A549 (cell line): Measurements from ENCODE around the gene TRIM10. TPM values are rescaled to one million over a fixed set of nuclear protein-coding genes. Genes with fewer than 3 reads are reported as not detected.

Experiments
- ATAC-seq, 2 experiments: fragments of 200-7000 bp in 1 of 2; fragments of >200 bp in 1 of 2; cut with Nextera tagmentation in 1 of 2; cut with Tn5 transposase in 1 of 2; 3 replicates each; pipeline versions ENCODE4 v1.8.0 to v1.9.1; 2018 to 2020; ENCODE audit warnings: mild to moderate bottlenecking in 1 of 2, moderate library complexity in 1 of 2
- CTCF ChIA-PET: fragments of 300-600 bp; sonication (Branson Sonifier 250); formaldehyde crosslinking; extraction: SDS; loops from one replicate; lab custom pipeline; 2021; ENCODE audit warnings: antibody characterized with exemption, inconsistent platforms; lab: Yijun Ruan, JAX
- POLR2A ChIA-PET: fragments of 350-600 bp; formaldehyde crosslinking; extraction: SDS; loops from one replicate; lab custom pipeline; 2021; ENCODE audit warnings: antibody characterized with exemption, inconsistent platforms; lab: Yijun Ruan, JAX
- DNase-seq, 2 experiments: peaks; one replicate each; pipeline versions ENCODE4 v3.0.0 to v3.0.0-alpha.2; 2011 to 2016; ENCODE audit warnings: low read depth in 1 of 2, low spot score in 1 of 2
- FAIRE-seq: peaks from 2 replicates; lab custom pipeline; 2011; peaks lifted over from hg19 to GRCh38; lab: Jason Lieb, UNC
- H3K27ac ChIP-seq, 2 experiments: fragments of >200 bp; sonication (Bioruptor Twin); formaldehyde crosslinking; 3 replicates each; pipeline ENCODE4 v1.5.1; 2016 to 2017
- H3K4me1 ChIP-seq: fragments of >200 bp; sonication (Bioruptor Twin); formaldehyde crosslinking; 3 replicates; pipeline ENCODE4 v1.6.1; 2016
- H3K4me2 ChIP-seq: fragments of >200 bp; sonication (Bioruptor Twin); formaldehyde crosslinking; 3 replicates; pipeline ENCODE4 v1.6.1; 2016
- H3K4me3 ChIP-seq: fragments of >200 bp; sonication (Bioruptor Twin); formaldehyde crosslinking; 3 replicates; pipeline ENCODE4 v1.5.1; 2016
- H3K9me3 ChIP-seq: fragments of >200 bp; sonication (Bioruptor Twin); formaldehyde crosslinking; 3 replicates; pipeline ENCODE4 v1.6.1; 2016
- CBX2 ChIP-seq: fragments of 200-600 bp; sonication (generic); IDR thresholded peaks from 2 replicates; pipeline ENCODE4 v1.6.1; 2016; ENCODE audit warnings: low read depth, mild to moderate bottlenecking, borderline replicate concordance
- CEBPB ChIP-seq, 2 experiments: fragments of >200 bp in 1 of 2; sonication (Bioruptor Twin) in 1 of 2; formaldehyde crosslinking in 1 of 2; IDR thresholded peaks; 2 replicates each; pipeline ENCODE4 v1.6.1; 2012 to 2016
- CHD2 ChIP-seq: fragments of 150-350 bp; IDR thresholded peaks from 2 replicates; pipeline ENCODE4 v1.6.1; 2014; ENCODE audit warnings: low read length; ENCODE audit not compliant: partially characterized antibody
- CHD4 ChIP-seq: fragments of 200-600 bp; sonication (generic); IDR thresholded peaks from 2 replicates; pipeline ENCODE4 v1.6.1; 2016; ENCODE audit warnings: antibody characterized with exemption, mild to moderate bottlenecking, borderline replicate concordance
- EHF ChIP-seq: fragments of 250-450 bp; sonication (Bioruptor Pico); IDR thresholded peaks from 2 replicates; pipeline ENCODE4 v1.5.0; 2020; ENCODE audit warnings: mild to moderate bottlenecking
- EHMT2 ChIP-seq: fragments of 200-600 bp; sonication (generic); IDR thresholded peaks from 2 replicates; pipeline ENCODE4 v1.6.1; 2016; ENCODE audit warnings: antibody characterized with exemption, low read depth, mild to moderate bottlenecking, moderate library complexity
- ESRRA ChIP-seq: fragments of 150-350 bp; IDR thresholded peaks from 2 replicates; pipeline ENCODE4 v1.6.1; 2014; ENCODE audit warnings: mild to moderate bottlenecking, low read length, borderline replicate concordance
- GATA3 ChIP-seq: IDR thresholded peaks from 2 replicates; pipeline ENCODE4 v1.6.1; 2012; ENCODE audit warnings: borderline replicate concordance
- HDAC2 ChIP-seq: fragments of 200-600 bp; sonication (generic); IDR thresholded peaks from 2 replicates; pipeline ENCODE4 v1.6.1; 2016
- JUN ChIP-seq, 2 experiments: fragments of >200 bp; sonication (Bioruptor Twin); formaldehyde crosslinking; IDR thresholded peaks; 2 replicates in 1 of 2; 3 replicates in 1 of 2; pipeline ENCODE4 v1.6.1; 2016 to 2017
- MYC ChIP-seq: IDR thresholded peaks from 2 replicates; pipeline ENCODE4 v1.6.1; 2012; ENCODE audit warnings: mild to moderate bottlenecking, inconsistent platforms, low read length, improper control_type of control experiment, borderline replicate concordance
- POLR2AphosphoS2 ChIP-seq: conservative IDR thresholded peaks from 2 replicates; pipeline ENCODE4 v1.6.1; 2012; ENCODE audit warnings: low read length, improper control_type of control experiment, inconsistent platforms
- RCOR1 ChIP-seq: fragments of 150-350 bp; IDR thresholded peaks from 2 replicates; pipeline ENCODE4 v1.6.1; 2014; ENCODE audit warnings: antibody characterized with exemption, low read length, low read depth
- RNF2 ChIP-seq: fragments of 200-600 bp; sonication (generic); IDR thresholded peaks from 2 replicates; pipeline ENCODE4 v1.6.1; 2016; ENCODE audit warnings: low read depth, mild to moderate bottlenecking, antibody characterized with exemption, moderate library complexity, borderline replicate concordance
- SREBF2 ChIP-seq: fragments of 450-650 bp; IDR thresholded peaks from 2 replicates; pipeline ENCODE4 v1.6.1; 2014; ENCODE audit warnings: mild to moderate bottlenecking, moderate library complexity
- WGBS: methylation state at CpG from one replicate; pipeline ENCODE4 v1.1.6; 2017; ENCODE audit errors: missing lambda C conversion rate; 5-methylcytosine and 5-hydroxymethylcytosine counted together
- polyA plus RNA-seq, 4 experiments: library from polyadenylated mRNA; depleted of rRNA in 3 of 4; stranded (reverse); fragments of >200 nt; fragmentation: RNase III in 1 of 4; extraction: RNeasy Plus Mini Kit Qiagen cat#74134 plus additional on column Dnase treatment in 1 of 4; gene quantifications; 2 replicates in 3 of 4; 3 replicates in 1 of 4; pipeline ENCODE4 v1.2.3, GENCODE V29; 2011 to 2017
- TF ChIP-seq, protein P1 (sequence below): IDR thresholded peaks from 2 replicates; pipeline ENCODE4 v1.6.1; 2012
- TF ChIP-seq, protein P2 (sequence below): fragments of 200-600 bp; sonication (generic); IDR thresholded peaks from 2 replicates; pipeline ENCODE4 v1.6.1; 2016; ENCODE audit warnings: antibody characterized with exemption, mild to moderate bottlenecking, moderate library complexity
- TF ChIP-seq, protein P3 (sequence below): fragments of >200 bp; sonication (Bioruptor Twin); formaldehyde crosslinking; IDR thresholded peaks from 2 replicates; pipeline ENCODE4 v1.6.1; 2016
- TF ChIP-seq, protein P4 (sequence below): fragments of >200 bp; sonication (Bioruptor Twin); formaldehyde crosslinking; IDR thresholded peaks from 3 replicates; pipeline ENCODE4 v1.6.1; 2016

Gene TRIM10
- polyA plus RNA-seq, 2 of the 4 experiments (the other 2 are of a cell fraction) = 0.03 to 0.12 TPM

DNA sequence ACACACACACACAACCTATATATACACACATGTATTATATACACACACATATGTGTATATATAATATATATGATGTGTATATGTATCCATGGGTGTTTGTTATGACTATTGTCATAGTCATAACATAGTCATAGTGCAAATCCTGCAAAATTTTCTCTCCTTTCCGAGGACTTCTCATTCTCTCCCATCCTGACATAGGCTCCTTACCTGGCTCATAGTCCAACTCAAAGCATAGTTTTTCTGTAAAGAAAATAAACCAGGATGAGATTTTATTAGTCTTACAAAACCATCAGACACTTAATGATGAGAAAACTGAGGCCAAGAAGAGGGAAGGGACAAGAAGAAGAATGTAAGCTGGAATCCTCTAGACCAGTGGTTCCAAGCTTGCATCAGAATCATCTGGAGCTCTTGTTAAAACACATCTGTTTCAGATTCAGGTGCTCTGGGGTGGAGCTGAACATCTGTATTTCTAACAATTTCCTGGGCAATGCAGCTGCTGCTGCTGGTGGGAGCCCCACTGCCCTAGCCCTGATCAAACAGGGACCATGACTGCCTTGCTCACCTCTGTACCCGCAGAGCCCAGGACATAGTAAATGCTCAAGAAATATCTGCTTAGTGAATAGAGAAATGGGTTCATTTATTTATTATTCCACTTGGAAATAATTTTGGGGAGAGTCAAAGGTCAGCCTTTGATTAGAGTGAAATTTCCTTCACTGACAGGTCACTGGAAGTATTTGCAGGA, 5.3 kb downstream of the TRIM10 start:
- ChIA-PET POLR2A (no interaction called here), CTCF (interaction anchor here (1.0 to 1.5 kb wide), 4 partner anchors 24 to 54 kb away, joined by 3 to 8 read pairs (median 4); no protein-coding TSS in a partner anchor)
- no peak for DNase-seq
- Histone ChIP-seq H3K4me3 (no peak overlapping the region), H3K9me3 (no peaks in the 10 kb centered on the region), H3K4me1 (peaks cover 33% of the 10 kb centered on the region), H3K27ac (peak overlapping the region; percentile 42 to 60; a peak in 4 of 6 replicates)
- FAIRE-seq = no peak
- 67% methylated on average over 2 of the region's 2 CpGs for WGBS
- ATAC-seq = no peak; a peak in 1 of 6 replicates
- TF ChIP-seq HDAC2 = no peak
- TF ChIP-seq RCOR1 = no peak
- TF ChIP-seq GATA3 = no peak
- TF ChIP-seq EHMT2 = no peak
- no peak for TF ChIP-seq CHD2
- TF ChIP-seq POLR2AphosphoS2 = no peak
- TF ChIP-seq CHD4 = no peak
- no peak for TF ChIP-seq SREBF2
- TF ChIP-seq JUN (IDR thresholded peaks at IDR 0.05) = no peak
- TF ChIP-seq ESRRA = no peak
- TF ChIP-seq MYC = no peak
- no peak for TF ChIP-seq EHF (CRISPR knock-in tag)
- TF ChIP-seq, protein P1, sequence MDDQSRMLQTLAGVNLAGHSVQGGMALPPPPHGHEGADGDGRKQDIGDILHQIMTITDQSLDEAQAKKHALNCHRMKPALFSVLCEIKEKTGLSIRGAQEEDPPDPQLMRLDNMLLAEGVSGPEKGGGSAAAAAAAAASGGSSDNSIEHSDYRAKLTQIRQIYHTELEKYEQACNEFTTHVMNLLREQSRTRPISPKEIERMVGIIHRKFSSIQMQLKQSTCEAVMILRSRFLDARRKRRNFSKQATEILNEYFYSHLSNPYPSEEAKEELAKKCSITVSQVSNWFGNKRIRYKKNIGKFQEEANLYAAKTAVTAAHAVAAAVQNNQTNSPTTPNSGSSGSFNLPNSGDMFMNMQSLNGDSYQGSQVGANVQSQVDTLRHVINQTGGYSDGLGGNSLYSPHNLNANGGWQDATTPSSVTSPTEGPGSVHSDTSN = no peak
- no peak for TF ChIP-seq CBX2
- TF ChIP-seq RNF2 = no peak
- TF ChIP-seq, protein P2, sequence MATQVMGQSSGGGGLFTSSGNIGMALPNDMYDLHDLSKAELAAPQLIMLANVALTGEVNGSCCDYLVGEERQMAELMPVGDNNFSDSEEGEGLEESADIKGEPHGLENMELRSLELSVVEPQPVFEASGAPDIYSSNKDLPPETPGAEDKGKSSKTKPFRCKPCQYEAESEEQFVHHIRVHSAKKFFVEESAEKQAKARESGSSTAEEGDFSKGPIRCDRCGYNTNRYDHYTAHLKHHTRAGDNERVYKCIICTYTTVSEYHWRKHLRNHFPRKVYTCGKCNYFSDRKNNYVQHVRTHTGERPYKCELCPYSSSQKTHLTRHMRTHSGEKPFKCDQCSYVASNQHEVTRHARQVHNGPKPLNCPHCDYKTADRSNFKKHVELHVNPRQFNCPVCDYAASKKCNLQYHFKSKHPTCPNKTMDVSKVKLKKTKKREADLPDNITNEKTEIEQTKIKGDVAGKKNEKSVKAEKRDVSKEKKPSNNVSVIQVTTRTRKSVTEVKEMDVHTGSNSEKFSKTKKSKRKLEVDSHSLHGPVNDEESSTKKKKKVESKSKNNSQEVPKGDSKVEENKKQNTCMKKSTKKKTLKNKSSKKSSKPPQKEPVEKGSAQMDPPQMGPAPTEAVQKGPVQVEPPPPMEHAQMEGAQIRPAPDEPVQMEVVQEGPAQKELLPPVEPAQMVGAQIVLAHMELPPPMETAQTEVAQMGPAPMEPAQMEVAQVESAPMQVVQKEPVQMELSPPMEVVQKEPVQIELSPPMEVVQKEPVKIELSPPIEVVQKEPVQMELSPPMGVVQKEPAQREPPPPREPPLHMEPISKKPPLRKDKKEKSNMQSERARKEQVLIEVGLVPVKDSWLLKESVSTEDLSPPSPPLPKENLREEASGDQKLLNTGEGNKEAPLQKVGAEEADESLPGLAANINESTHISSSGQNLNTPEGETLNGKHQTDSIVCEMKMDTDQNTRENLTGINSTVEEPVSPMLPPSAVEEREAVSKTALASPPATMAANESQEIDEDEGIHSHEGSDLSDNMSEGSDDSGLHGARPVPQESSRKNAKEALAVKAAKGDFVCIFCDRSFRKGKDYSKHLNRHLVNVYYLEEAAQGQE = no peak
- TF ChIP-seq, protein P3, sequence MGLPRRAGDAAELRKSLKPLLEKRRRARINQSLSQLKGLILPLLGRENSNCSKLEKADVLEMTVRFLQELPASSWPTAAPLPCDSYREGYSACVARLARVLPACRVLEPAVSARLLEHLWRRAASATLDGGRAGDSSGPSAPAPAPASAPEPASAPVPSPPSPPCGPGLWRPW = no peak
- TF ChIP-seq, protein P4, sequence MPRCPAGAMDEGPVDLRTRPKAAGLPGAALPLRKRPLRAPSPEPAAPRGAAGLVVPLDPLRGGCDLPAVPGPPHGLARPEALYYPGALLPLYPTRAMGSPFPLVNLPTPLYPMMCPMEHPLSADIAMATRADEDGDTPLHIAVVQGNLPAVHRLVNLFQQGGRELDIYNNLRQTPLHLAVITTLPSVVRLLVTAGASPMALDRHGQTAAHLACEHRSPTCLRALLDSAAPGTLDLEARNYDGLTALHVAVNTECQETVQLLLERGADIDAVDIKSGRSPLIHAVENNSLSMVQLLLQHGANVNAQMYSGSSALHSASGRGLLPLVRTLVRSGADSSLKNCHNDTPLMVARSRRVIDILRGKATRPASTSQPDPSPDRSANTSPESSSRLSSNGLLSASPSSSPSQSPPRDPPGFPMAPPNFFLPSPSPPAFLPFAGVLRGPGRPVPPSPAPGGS = no peak
- TF ChIP-seq CEBPB (IDR thresholded peaks at IDR 0.05) = no peak
- TF ChIP-seq, all 56 proteins: peak for 0
- H3K4me2 ChIP-seq = peak overlapping the region; percentile 80
